Stimulated activated naive CD4-positive, alpha-beta T cell treated with Interleukin-2 at 50 U/mL for 16 hours (primary cell): Measurements from ENCODE around the gene PRKG1.

Experiments used
- DNase-seq: peaks from one replicate; lab custom pipeline; 2025; lab: John Stamatoyannopoulos, UW

The PRKG1 gene

GRCh38 chr10:51760864-51761640 lies 686.8 kb downstream of the PRKG1 start:
- no peak for DNase-seq

GRCh38 chr10:51763746-51764145 lies 689.5 kb downstream of the PRKG1 start:
- no peak for DNase-seq

GRCh38 chr10:51765284-51765971 lies 691.1 kb downstream of the PRKG1 start:
- DNase-seq: no peak

- no peak for DNase-seq
These were observed 692.3 kb downstream of the PRKG1 start for GRCh38 chr10:51766423-51767102.

GRCh38 chr10:51767103-51767763 lies 692.9 kb downstream of the PRKG1 start:
- DNase-seq: no peak

- no peak for DNase-seq
These were observed 694.7 kb downstream of the PRKG1 start for GRCh38 chr10:51768886-51769465.

- DNase-seq: no peak
These were observed 696.4 kb downstream of the PRKG1 start for GRCh38 chr10:51770709-51771108.

- no peak for DNase-seq
These were observed 698.1 kb downstream of the PRKG1 start for GRCh38 chr10:51772387-51772786.

GRCh38 chr10:51773681-51774080 lies 699.4 kb downstream of the PRKG1 start:
- DNase-seq: no peak

GRCh38 chr10:51783941-51784340 lies 709.7 kb downstream of the PRKG1 start:
- no peak for DNase-seq

GRCh38 chr10:51786016-51786683 lies 711.9 kb downstream of the PRKG1 start:
- no peak for DNase-seq

GRCh38 chr10:51786684-51787035 lies 712.4 kb downstream of the PRKG1 start:
- no peak for DNase-seq

- no peak for DNase-seq
These were observed 714.0 kb downstream of the PRKG1 start for GRCh38 chr10:51788273-51788672.

GRCh38 chr10:51789118-51789517 lies 714.8 kb downstream of the PRKG1 start:
- no peak for DNase-seq

- no peak for DNase-seq
These were observed 715.6 kb downstream of the PRKG1 start for GRCh38 chr10:51789903-51790302.

- DNase-seq: no peak
These were observed 718.4 kb downstream of the PRKG1 start for GRCh38 chr10:51792678-51793077.

- no peak for DNase-seq
These were observed 725.8 kb downstream of the PRKG1 start for GRCh38 chr10:51800121-51800520.

- DNase-seq: no peak
These were observed 726.6 kb downstream of the PRKG1 start for GRCh38 chr10:51800725-51801424.

GRCh38 chr10:51802030-51802429 lies 727.7 kb downstream of the PRKG1 start:
- no peak for DNase-seq

- no peak for DNase-seq
These were observed 730.6 kb downstream of the PRKG1 start for GRCh38 chr10:51804866-51805265.
